Measurements from ENCODE around the gene TRPC4AP. TPM values are rescaled to one million over a fixed set of nuclear protein-coding genes. Genes with fewer than 3 reads are reported as not detected.

Gene TRPC4AP
- total and polyA plus RNA-seq, 2 of the 8 experiments (the other 6 are each of a cell fraction or from before 2014, with no cell fraction given): 73.1 to 74.8 TPM

- no peak for FAIRE-seq
- Histone ChIP-seq H2BK20ac (ENCODE audit: low read length) (no peak overlapping the region), H4K20me1 (replicated peaks in 1 of 2; ENCODE audit: control insufficient read depth in 1 of 2, insufficient read depth in 2 of 2, low read length in 2 of 2) (no peaks in the 10 kb centered on the region), H3K36me3 (ENCODE audit: control insufficient read depth in 2 of 4, insufficient read depth in 4 of 4, low read length in 3 of 4) (peaks cover 8 to 56% (median 28%) of the 10 kb centered on the region in 4 experiments; a peak in 7 of 8 replicates), H3K79me2 (ENCODE audit: control insufficient read depth in 1 of 2, insufficient read depth in 2 of 2, low read length in 2 of 2) (no peaks in the 10 kb centered on the region), H4K5ac (ENCODE audit: insufficient read length, low read depth, low read length) (no peak overlapping the region), H4K8ac (ENCODE audit: extremely low read depth, insufficient read depth, low read length) (no peak overlapping the region), H2AFZ (ENCODE audit: low read length) (no peak overlapping the region), H3K4ac (replicated peaks; ENCODE audit: insufficient read length, low read depth, low read length) (no peak overlapping the region), H3K4me3 (ENCODE audit: extremely low read depth in 1 of 4, insufficient read depth in 2 of 4, low read depth in 3 of 4, low read length in 4 of 4) (no peak overlapping the region), H4K91ac (replicated peaks; ENCODE audit: insufficient read length, low read length) (no peak overlapping the region), H3K23me2 (ENCODE audit: low read depth, low read length) (no peaks in the 10 kb centered on the region), H3K18ac (ENCODE audit: extremely low read depth, low read length) (no peak overlapping the region), H3K14ac (ENCODE audit: insufficient read length) (no peak overlapping the region), H3K79me1 (ENCODE audit: low read depth, low read length) (no peaks in the 10 kb centered on the region), H2BK15ac (ENCODE audit: low read length) (no peak overlapping the region), H3K23ac (ENCODE audit: insufficient read length) (no peak overlapping the region), H2AK5ac (ENCODE audit: low read depth, low read length) (no peak overlapping the region), H3K4me2 (ENCODE audit: insufficient read depth in 1 of 2, low read depth in 2 of 2, low read length in 2 of 2) (no peak overlapping the region), H3K27me3 (replicated peaks in 1 of 4; ENCODE audit: control insufficient read depth in 3 of 4, extremely low read depth in 1 of 4, insufficient read depth in 3 of 4, low read length in 3 of 4) (no peaks in the 10 kb centered on the region), H3K56ac (replicated peaks; ENCODE audit: insufficient read length, low read depth, low read length) (no peak overlapping the region), H3K9ac (replicated peaks in 1 of 4; ENCODE audit: extremely low read depth in 1 of 4, low read depth in 3 of 4, low read length in 3 of 4) (no peak overlapping the region), H3K4me1 (replicated peaks in 1 of 4; ENCODE audit: control insufficient read depth in 3 of 4, insufficient read depth in 4 of 4, low read length in 3 of 4) (no peaks in the 10 kb centered on the region), H2BK120ac (replicated peaks; ENCODE audit: low read depth, low read length) (no peak overlapping the region), H2BK12ac (ENCODE audit: low read depth, low read length) (no peak overlapping the region), H2BK5ac (ENCODE audit: low read depth, low read length) (no peak overlapping the region), H3K9me3 (ENCODE audit: insufficient read depth in 2 of 2, low read depth in 1 of 2, low read length in 1 of 2) (no peaks in the 10 kb centered on the region), H3K27ac (ENCODE audit: low read depth, low read length) (no peak overlapping the region)
- CTCF ChIA-PET (ENCODE audit: partially characterized antibody): no interaction called here
- TF ChIP-seq GABPA (IDR thresholded peaks at IDR 0.05; ENCODE audit: borderline replicate concordance, insufficient read depth, low read length) (no peak), BACH1 (IDR thresholded peaks at IDR 0.05; ENCODE audit: low read length) (no peak), TBP (IDR thresholded peaks at IDR 0.05; ENCODE audit: low read depth, low read length) (no peak), POLR2A (IDR thresholded peaks at IDR 0.05; ENCODE audit: control extremely low read depth in 1 of 2, low read depth in 2 of 2, low read length in 2 of 2) (no peak), RAD21 (IDR thresholded peaks at IDR 0.05 in 1 of 2, conservative IDR thresholded peaks at IDR 0.05 in 1 of 2; ENCODE audit: low read depth in 2 of 2, low read length in 2 of 2) (no peak), ATF3 (IDR thresholded peaks at IDR 0.05; ENCODE audit: insufficient read depth, low read depth, low read length) (no peak), JUND (IDR thresholded peaks at IDR 0.05; ENCODE audit: low read length) (no peak), USF2 (IDR thresholded peaks at IDR 0.05; ENCODE audit: low read length) (no peak), YY1 (IDR thresholded peaks at IDR 0.05; ENCODE audit: low read depth, low read length) (no peak)
- POLR2A ChIA-PET (ENCODE audit: partially characterized antibody): no interaction called here
- WGBS, 2 experiments (ENCODE audit: extremely low coverage in 1 of 2, insufficient coverage in 1 of 2, insufficient read length in 1 of 2, insufficient replicate concordance in 2 of 2, low coverage in 1 of 2, low lambda C conversion rate in 2 of 2, missing lambda C conversion rate in 1 of 2): 94% methylated on average over 2 of the region's 2 CpGs; no CpG with 5 or more reads in 1 of the 2 experiments
- DNase-seq (ENCODE audit: low read depth in 1 of 2, low spot score in 2 of 2): no peak
Measured at GRCh38 chr20:35129647-35130069, 37.1 kb upstream of the TRPC4AP start.

Measured in H1 (cell line).